Activated T-helper 1 cell treated with anti-CD3 and anti-CD28 coated beads, Interleukin-12 subunit alpha, Interleukin-12 subunit beta, Interleukin-2, Interleukin-4 antibody, amounts not matched to agents 30 ng/mL and 10 ng/mL and 1 ng/mL, durations not matched to agents 14 hours and 24 hours and 36 hours (primary cell): ENCODE results near the gene DAPK2. TPM values are rescaled to one million over a fixed set of nuclear protein-coding genes. Genes with fewer than 3 reads are reported as not detected.
"Not testable (repeated sequence)": the region's sequence is repeated elsewhere in the genome, so short reads cannot be mapped to it uniquely, and the experiment has no call there.

Experiments used
- DNase-seq: peaks from one replicate; pipeline ENCODE4 v3.0.0; 2021; ENCODE audit warnings: low spot score
- H3K27ac Mint-ChIP-seq: one replicate; pipeline ENCODE4 v1.8.0; 2021; ENCODE audit warnings: mild to moderate bottlenecking, mixed read lengths
- H3K27me3 Mint-ChIP-seq: one replicate; pipeline ENCODE4 v1.8.0; 2022; ENCODE audit warnings: mild to moderate bottlenecking, moderate library complexity, mixed read lengths; ENCODE audit not compliant: insufficient read depth
- H3K36me3 Mint-ChIP-seq: one replicate; pipeline ENCODE4 v1.8.0; 2021; ENCODE audit warnings: low read depth, mixed read lengths
- H3K4me1 Mint-ChIP-seq: one replicate; pipeline ENCODE4 v1.8.0; 2021; ENCODE audit warnings: low read depth, mixed read lengths
- H3K4me3 Mint-ChIP-seq: one replicate; pipeline ENCODE4 v1.8.0; 2021; ENCODE audit warnings: mild to moderate bottlenecking, moderate library complexity, mixed read lengths
- H3K9me3 Mint-ChIP-seq: one replicate; pipeline ENCODE4 v1.8.0; 2021; ENCODE audit warnings: mixed read lengths
- intact Hi-C: fragments of 100-400 bp; cut with micrococcal nuclease; formaldehyde crosslinking; loops from one replicate; pipeline ENCODE4 v1.15.1; 2024
- total RNA-seq: library from RNA; stranded (reverse); gene quantifications from 2 replicates; pipeline ENCODE4 v1.2.3, GENCODE V29; 2022

DAPK2 gene
- 8.6 and 8.7 TPM in 2 replicates for total RNA-seq

- peak within 1 kb of the TSS; percentile 81 for H3K4me3 Mint-ChIP-seq
- H3K27me3 Mint-ChIP-seq = peaks cover 26% of the 10 kb centered on the region
- H3K27ac Mint-ChIP-seq = peak within 1 kb of the TSS; percentile 49
- intact Hi-C loops = loop anchor here (1.0 to 5.0 kb wide), 8 partner anchors 35 to 294 kb away; partner anchors contain the start of gene CIAO2A
- peaks cover 36% of the 10 kb centered on the region for H3K4me1 Mint-ChIP-seq
- DNase-seq = peak; percentile 64
- no peaks in the 10 kb centered on the region for H3K9me3 Mint-ChIP-seq
- no peaks in the 10 kb centered on the region for H3K36me3 Mint-ChIP-seq
Observed at GRCh38 chr15:64046421-64047153, at the start of gene DAPK2. DAPK2 (minus strand) TSS chr15:64046485; CDS start chr15:64040261, 6,224 bp downstream.

GRCh38 chr15:64095431-64095794 is 49.1 kb upstream of the DAPK2 start:
- Mint-ChIP-seq H3K27ac (peak overlapping the region; percentile 92), H3K4me3 (peak overlapping the region; percentile 96), H3K4me1 (peaks cover 45% of the 10 kb centered on the region), H3K36me3 (peaks cover 9% of the 10 kb centered on the region), H3K27me3 (no peaks in the 10 kb centered on the region), H3K9me3 (no peaks in the 10 kb centered on the region)
- intact Hi-C loops = loop anchor here (2.0 to 10.0 kb wide), 6 partner anchors 149 to 897 kb away; partner anchors contain the start of genes PIF1 and ZNF609
- no peak for DNase-seq

DNA sequence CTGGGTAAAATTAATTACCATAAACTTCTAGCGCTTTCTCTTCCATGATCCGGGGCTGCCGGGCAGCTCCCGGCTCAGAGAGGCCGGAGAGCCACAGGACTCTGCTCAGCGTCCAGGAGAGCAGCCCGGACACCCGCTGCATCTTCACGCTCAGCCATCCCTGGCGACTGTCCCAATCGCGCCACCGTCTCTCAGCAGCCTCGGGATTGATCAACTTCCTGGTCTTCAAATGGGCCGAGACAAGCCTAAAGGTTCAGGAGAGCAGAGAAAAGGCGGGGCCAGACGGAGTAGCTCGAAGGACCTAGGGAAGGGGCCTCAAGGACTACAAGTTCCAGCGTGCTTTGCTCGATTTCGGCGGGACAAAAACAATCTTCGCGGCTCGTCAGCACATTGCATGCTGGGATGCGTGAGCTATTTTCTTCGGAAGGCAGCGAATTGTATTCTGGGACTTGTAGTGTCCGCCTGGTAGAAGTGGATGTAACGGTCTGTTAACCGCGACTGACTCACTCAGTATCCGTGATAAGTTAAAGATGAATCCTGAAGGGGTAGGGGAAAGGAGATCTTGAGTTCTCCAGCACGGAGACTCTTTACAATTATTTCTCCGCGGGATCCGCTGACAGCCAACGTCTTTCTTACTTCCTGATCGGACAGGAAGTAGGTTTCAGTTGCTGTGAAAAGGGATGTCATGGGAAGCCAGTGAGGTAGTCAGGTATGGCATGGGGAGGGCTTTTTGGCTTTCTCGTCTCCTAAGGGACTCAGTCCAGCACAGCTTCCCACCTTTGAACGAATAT is 47.5 kb upstream of the DAPK2 start, which contains the start of gene CIAO2A:
Gene CIAO2A (minus strand): TSS at position 212 of the 791 bp plus-strand sequence. CDS start 70 bp downstream, at position 142.
- peaks cover 14% of the 10 kb centered on the region for H3K36me3 Mint-ChIP-seq
- intact Hi-C loops = loop anchor here (1.0 to 10.0 kb wide), 13 partner anchors 47 to 905 kb away; partner anchors contain the start of genes CSNK1G1, DAPK2, HERC1 and PIF1
- H3K4me3 Mint-ChIP-seq = peak within 1 kb of the TSS; percentile 96
- no peaks in the 10 kb centered on the region for H3K27me3 Mint-ChIP-seq
- no peaks in the 10 kb centered on the region for H3K9me3 Mint-ChIP-seq
- peak; percentile 92 for DNase-seq
- H3K27ac Mint-ChIP-seq = peak within 1 kb of the TSS; percentile 92
- H3K4me1 Mint-ChIP-seq = peaks cover 46% of the 10 kb centered on the region

DNA sequence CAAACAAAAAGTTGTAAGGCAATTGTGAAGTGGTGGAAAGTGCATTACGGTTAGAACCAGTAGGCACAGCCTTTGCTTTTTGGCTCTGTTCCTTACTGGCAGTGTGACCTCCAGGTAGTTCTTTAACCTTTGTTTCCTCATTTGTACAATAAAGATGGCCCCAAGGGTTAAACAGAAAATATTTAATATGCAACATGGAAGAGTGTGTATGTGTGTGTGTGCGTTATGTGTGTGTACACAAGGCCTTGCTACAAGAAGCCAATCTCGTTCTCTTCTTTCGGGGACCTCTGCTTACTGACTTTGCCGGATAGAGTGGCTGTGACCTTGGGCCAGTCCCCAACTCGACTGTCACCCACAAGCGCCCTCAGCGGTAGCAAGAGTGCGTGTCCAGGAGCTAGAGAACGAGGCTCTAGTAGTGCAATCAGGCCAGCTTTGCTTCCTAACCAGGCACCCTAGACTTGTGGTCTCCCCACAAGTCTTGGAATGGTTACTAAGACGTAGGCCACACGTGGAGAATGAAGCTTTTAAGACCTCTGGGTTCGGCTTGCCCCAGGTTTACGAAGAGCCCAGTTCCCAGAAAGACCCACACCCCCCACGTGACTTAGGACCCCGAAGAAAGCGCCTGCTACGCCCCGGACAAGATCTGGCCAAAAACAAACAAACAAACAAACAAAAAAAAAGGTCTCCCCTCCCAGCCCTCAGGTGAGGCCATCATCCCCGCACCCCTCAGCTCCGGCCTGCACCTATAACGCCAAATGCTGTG is 46.8 kb upstream of the DAPK2 start:
- Mint-ChIP-seq H3K27ac (peak overlapping the region; percentile 92), H3K27me3 (no peaks in the 10 kb centered on the region), H3K36me3 (peaks cover 16% of the 10 kb centered on the region), H3K4me3 (peak overlapping the region; percentile 96), H3K9me3 (no peaks in the 10 kb centered on the region), H3K4me1 (peaks cover 43% of the 10 kb centered on the region)
- intact Hi-C loops = loop anchor here (1.0 to 10.0 kb wide), 10 partner anchors 46 to 732 kb away; partner anchors contain the start of genes CSNK1G1, DAPK2, PIF1 and PPIB
- peak; percentile 26 for DNase-seq

GRCh38 chr15:64092075-64092820 is 46.0 kb upstream of the DAPK2 start:
- DNase-seq = no peak
- H3K9me3 Mint-ChIP-seq = no peaks in the 10 kb centered on the region
- H3K4me3 Mint-ChIP-seq = peak overlapping the region; percentile 96
- H3K27ac Mint-ChIP-seq = peak overlapping the region; percentile 92
- intact Hi-C loops = loop anchor here (2.0 to 10.0 kb wide), 8 partner anchors 45 to 733 kb away; partner anchors contain the start of genes DAPK2, PIF1, USP3 and ZNF609
- H3K4me1 Mint-ChIP-seq = peaks cover 35% of the 10 kb centered on the region
- H3K36me3 Mint-ChIP-seq = peaks cover 22% of the 10 kb centered on the region
- no peaks in the 10 kb centered on the region for H3K27me3 Mint-ChIP-seq

DNA sequence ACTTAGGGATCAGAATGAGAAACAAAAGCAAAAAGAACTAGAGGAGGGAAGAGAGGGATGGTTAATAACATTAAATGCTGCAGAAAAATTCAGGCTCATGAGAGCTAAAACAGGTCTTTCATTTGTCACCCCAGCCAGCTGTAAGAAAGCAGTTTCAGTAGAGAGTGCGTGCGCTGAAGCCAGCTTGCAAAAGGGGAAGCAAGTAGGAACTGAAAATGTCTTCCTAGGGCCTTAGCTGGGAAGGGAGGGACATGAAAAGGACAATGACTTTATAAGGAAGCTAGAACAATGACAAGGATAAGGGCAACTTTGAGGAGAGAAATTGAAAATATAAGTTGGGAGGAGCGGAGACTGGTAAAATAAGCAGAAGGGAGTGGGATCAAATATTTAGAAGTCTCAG is 44.2 kb upstream of the DAPK2 start:
- Mint-ChIP-seq H3K36me3 (peaks cover 22% of the 10 kb centered on the region), H3K4me1 (peaks cover 26% of the 10 kb centered on the region), H3K27me3 (no peaks in the 10 kb centered on the region), H3K9me3 (no peaks in the 10 kb centered on the region), H3K4me3 (no peak overlapping the region), H3K27ac (no peak overlapping the region)
- intact Hi-C loops = loop anchor here (5.0 to 10.0 kb wide), 5 partner anchors 154 to 734 kb away; partner anchors contain the start of genes PIF1, USP3 and ZNF609
- no peak for DNase-seq

DNA sequence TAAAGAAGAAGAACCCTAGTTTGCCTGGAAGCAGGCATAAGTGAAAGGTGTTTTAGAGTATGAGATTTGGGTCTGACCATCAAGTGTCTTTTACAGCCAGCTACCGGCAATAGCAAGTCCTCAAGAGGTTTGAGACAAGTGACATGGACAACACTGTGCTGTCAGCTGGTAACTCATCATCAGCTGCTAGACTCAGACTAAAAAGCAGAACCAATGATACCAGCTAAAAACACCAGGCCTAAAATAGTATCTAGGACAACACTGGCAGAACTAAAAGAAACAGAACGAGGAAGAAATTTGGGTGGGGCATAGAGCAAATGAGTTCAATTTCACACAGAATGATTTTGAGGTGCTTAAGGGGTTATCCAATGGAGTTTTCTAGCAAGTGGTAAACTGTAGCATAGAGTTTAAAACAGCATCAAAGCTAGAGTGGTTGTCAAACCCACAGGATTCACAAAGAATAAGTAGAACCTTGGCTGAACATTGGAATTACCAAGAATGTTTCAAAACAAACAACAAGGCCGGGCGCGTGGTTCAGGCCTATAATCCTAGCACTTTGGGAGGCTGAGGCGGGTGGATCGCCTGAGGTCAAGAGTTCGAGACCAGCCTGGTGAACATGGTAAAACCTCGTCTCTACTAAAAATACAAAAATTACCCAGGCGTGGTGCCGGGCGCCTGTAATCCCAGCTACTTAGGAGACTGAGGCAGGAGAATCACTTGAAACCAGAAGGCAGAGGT is 43.4 kb upstream of the DAPK2 start:
- Mint-ChIP-seq H3K4me1 (peaks cover 19% of the 10 kb centered on the region), H3K9me3 (no peaks in the 10 kb centered on the region), H3K27ac (no peak overlapping the region), H3K36me3 (peaks cover 22% of the 10 kb centered on the region), H3K27me3 (no peaks in the 10 kb centered on the region), H3K4me3 (no peak overlapping the region)
- intact Hi-C loops = loop anchor here (5.0 to 10.0 kb wide), 5 partner anchors 155 to 735 kb away; partner anchors contain the start of genes PIF1, USP3 and ZNF609
- DNase-seq = no peak

DNA sequence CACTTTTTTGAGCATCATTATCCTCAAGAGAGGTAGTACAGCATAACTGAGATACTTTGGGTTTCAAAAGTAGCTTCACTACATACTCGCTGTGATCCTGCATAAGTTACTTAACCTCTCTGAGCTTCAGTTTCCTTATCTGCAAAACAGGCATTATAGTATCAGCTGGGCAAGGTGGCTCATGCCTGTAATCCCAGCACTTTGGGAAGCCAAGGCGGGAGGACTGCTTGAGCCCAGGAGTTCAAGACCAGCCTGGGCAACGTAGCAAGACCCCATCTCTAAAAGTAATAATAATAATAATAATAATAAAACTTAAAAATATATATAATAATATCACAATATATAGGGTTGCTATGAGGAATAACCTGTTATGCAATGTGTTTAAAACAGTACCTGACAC is 36.5 kb upstream of the DAPK2 start:
- Mint-ChIP-seq H3K27me3 (no peaks in the 10 kb centered on the region), H3K27ac (no peak overlapping the region), H3K4me1 (no peaks in the 10 kb centered on the region), H3K36me3 (peaks cover 18% of the 10 kb centered on the region), H3K9me3 (no peaks in the 10 kb centered on the region), H3K4me3 (no peak overlapping the region)
- intact Hi-C loops = no loop called here
- no peak for DNase-seq

GRCh38 chr15:64073496-64073895 is 27.2 kb upstream of the DAPK2 start:
- H3K4me1 Mint-ChIP-seq = peaks cover 11% of the 10 kb centered on the region
- DNase-seq, H3K27ac Mint-ChIP-seq, intact Hi-C loops, H3K27me3 Mint-ChIP-seq, H3K4me3 Mint-ChIP-seq, H3K9me3 Mint-ChIP-seq: not testable (repeated sequence)
- peaks cover 22% of the 10 kb centered on the region for H3K36me3 Mint-ChIP-seq

DNA sequence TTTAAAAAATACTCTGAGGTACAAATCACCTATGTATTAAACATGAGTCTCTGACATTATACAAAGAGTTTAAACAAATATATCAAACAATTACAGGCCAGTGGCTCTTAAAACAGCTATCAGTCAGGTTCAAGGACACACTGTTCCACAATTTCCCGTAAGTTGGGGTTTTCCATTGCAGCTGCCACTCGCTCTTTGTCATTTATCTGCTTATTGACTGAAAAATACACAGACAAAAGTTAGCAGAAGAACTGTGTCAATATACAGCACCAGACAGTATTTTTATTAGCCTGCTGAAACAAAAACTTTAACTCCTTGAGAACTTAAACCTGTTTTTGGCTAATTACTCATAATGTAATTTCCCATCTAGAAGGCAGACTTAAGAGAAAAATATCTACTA is 26.5 kb upstream of the DAPK2 start:
- H3K27ac Mint-ChIP-seq = no peak overlapping the region

More for the DNA sequence above, 26.5 kb upstream of the DAPK2 start:
- Mint-ChIP-seq H3K27me3 (no peaks in the 10 kb centered on the region), H3K9me3 (no peaks in the 10 kb centered on the region), H3K36me3 (peaks cover 22% of the 10 kb centered on the region), H3K4me3 (no peak overlapping the region), H3K4me1 (peaks cover 16% of the 10 kb centered on the region)
- intact Hi-C loops = no loop called here
- no peak for DNase-seq
